HG03354 (cell line): Measurements from ENCODE around the gene GNB3.

ENCODE experiments used
- ATAC-seq: cut with Tn5 transposase; IDR thresholded peaks from one replicate; pipeline ENCODE4 v1.9.1; 2021; ENCODE audit warnings: mild to moderate bottlenecking; ENCODE audit not compliant: unreplicated experiment, poor library complexity, severe bottlenecking

The GNB3 gene

DNA sequence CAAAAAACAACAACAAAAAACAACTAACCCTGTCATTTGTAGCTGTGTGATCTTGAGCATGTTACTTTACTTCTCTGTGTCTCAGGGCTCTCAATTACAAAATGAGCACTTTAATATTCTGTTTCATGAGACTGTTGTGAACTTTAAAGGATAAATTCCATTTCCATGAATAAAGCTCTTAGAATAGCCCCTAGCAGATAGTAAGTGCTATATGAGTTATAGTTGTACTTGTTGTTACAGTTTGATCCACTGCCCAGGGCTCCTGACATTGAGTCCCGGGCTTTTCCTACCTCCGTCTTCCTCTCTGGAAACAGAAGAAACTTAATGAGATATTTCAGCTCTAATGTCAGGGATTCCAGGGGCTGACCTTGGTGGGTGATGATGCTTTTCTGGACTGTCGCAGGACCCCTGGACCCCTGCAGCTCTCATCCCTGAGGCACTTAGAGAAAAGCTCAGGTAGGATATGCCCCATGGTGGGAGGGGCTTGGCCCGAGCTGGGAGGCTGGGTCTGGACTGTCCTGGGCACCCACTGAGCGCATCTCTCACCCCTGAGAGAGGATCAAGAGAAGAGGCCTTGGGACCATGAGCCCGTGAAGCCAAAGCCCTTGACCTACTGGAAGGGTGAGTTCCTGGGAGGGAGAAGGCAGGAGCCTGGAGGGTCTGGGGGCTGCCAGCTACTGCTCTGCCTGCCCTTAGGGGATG is 7.4 kb upstream of the GNB3 start:
- no peak for ATAC-seq

DNA sequence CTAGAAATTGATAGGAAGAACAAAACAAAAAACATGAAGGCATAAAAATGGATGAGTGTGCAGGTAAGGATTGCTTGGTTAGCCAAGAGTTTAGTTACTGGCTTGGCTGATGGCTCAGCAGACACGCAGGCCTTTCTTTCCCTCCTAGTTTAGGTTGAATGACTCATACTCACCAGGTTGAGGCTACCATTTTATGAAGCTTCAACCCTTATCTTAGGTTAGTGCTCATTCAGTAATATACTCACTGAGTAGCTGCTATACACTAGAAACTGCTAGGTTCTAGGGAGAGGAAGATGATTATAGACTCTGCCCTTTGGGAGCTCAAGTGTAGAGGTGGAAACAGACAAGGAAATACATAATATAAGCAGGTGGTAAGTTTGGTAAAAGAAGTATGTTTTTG is 6.5 kb upstream of the GNB3 start:
- ATAC-seq: no peak

DNA sequence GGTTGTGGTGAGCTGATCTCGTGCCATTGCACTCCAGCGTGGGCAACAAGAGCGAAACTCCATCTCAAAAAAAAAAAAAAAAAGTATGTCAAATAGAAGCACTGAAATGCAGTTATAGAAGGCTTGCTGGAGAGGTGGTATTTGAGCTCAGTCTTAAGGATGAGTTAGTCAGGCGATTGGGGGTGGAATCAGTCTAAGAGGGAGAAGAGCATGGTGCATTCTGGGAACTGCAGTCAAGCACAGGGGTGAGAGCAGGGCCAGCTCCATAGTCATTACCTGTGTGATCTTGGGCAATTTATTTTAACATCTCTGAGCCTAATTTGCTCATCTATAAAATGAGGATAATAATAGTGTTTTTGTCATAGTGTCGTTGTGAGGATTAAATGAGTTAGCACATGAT is 5.9 kb upstream of the GNB3 start:
- no peak for ATAC-seq

DNA sequence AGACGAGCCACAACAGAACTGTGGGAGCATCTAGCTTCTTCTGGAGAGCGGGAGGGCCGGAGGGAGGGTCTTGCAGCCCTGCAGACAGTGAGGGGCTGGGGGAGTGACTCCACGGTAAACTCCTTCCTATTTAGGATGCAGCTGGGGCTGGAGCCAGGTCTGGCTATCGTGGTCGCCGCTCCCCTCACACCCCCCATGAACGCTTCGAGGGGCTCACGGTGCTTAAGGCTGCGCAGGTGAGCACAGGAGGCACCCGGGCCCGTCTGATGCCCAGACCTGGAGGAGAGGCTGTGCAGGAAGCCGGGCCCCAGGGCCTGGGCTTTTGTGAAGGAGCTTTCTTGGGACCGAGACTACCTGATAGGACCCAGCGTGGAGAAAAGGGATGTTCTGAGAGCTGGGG is 3.9 kb upstream of the GNB3 start:
- no peak for ATAC-seq

DNA sequence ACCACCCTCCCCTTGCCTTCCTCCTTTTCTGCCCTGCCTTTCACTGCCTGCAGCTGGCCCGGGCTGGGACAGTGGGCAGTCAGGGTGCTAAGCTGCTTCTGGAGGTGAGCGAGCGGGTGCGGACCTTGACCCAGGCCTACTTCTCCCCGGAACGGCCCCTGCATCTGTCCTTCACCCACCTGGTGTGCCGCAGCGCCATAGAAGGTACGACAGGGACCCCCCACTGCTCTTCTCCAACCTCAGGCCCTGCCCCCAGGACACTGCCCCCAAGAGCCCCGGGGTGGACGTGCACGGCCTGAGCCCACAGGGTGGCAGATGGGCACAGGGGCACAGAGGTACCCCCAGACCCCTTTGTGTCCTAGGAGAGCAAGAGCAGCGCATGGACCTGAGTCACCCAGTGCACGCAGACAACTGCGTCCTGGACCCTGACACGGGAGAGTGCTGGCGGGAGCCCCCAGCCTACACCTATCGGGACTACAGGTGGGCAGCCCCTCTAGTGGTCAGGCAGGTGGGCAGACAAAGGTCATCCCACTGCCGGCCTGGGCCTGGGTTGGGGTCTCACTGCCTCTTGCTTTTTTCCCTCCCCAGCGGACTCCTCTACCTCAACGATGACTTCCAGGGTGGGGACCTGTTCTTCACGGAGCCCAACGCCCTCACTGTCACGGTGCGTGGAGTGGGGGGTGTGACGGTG is 3.2 kb upstream of the GNB3 start:
- no peak for ATAC-seq

DNA sequence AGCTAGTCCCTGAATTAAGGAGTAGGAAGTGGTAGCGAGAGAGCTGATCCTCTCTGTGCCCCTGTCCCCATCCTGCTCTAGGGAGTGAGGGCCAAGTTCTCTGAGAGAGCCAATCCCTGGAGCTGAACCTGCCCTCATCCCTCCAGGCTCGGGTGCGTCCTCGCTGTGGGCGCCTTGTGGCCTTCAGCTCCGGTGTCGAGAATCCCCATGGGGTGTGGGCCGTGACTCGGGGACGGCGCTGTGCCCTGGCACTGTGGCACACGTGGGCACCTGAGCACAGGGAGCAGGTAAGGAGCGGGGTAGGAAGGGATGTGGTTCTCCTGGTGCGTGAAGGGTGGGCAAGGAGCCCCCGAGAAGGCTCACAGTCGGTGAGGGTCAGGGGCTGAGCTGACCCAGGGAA is 1.9 kb upstream of the GNB3 start:
- no peak for ATAC-seq

DNA sequence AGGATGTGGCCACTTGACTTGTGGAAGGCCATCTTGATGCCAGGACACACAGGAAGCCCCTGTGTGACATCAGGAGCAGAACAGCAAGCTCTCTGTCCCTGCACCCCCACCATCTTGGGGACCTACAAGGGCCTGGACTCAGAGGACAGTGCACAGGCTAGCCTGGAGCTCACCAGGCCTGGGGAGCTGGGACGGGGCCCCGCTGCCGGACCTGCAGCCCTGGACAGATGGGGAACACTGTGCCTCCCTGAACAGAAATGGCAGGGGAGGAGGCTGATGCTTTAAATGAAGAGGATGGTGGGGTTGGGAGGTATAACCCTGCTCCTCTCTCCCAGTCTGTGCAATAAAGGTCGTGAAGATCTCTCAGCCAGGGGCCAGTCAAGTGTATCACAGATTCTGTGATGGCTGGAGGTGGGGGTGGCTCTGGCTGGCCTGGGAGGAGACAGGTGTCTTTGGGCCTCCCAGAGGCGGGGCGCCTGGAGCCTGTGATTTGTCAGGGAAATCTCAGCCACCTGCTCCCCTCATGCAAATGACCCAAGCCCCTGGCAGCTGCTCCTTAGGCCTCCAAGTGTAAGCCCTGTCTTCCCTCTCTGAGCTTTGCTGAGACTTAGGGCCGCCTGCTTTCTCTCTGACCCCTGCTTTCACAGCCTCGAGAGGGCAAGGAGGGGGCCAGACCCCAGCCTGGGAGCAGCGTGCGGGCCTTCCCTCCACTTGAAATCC is 1.1 kb upstream of the GNB3 start:
- peak; percentile 89 for ATAC-seq

DNA sequence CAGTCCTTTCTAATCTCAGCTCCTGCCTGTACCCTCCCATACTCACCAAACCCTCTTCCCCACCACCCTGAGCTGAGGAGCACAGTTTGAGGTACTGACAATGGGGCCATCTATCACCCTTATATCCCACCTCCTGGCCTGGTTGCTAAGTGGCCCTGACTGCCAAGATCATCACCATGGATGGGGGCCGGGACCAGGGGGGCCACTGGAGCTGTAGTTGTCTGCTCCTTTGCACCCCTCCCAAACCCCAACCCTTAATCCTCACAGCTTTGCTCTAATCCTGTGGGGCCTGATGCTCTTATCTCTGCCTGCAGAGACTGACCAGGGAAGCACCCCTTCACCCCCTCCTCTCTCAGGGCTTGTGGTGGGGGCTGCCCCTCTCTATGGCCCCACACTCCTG is 395 bp upstream of the GNB3 start:
- no peak for ATAC-seq

DNA sequence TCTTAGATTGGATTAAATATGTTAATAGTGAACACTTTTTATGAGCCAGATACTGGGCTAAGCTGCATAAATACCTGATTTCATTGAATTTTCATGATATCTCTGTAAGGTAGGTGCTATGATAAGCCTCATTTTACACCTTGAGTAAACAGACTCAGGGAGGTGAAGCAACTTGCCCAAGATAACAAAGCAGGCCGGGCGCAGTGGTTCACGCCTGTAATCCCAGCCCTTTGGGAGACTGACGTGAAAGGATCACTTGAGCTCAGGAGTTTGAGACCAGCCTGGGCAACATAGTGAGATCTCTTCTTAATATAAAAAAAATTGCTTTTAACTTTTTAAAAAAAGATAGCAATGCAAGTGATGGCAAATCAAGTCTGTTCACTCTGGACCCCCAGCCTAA is 1.4 kb downstream of the GNB3 start:
- no peak for ATAC-seq

DNA sequence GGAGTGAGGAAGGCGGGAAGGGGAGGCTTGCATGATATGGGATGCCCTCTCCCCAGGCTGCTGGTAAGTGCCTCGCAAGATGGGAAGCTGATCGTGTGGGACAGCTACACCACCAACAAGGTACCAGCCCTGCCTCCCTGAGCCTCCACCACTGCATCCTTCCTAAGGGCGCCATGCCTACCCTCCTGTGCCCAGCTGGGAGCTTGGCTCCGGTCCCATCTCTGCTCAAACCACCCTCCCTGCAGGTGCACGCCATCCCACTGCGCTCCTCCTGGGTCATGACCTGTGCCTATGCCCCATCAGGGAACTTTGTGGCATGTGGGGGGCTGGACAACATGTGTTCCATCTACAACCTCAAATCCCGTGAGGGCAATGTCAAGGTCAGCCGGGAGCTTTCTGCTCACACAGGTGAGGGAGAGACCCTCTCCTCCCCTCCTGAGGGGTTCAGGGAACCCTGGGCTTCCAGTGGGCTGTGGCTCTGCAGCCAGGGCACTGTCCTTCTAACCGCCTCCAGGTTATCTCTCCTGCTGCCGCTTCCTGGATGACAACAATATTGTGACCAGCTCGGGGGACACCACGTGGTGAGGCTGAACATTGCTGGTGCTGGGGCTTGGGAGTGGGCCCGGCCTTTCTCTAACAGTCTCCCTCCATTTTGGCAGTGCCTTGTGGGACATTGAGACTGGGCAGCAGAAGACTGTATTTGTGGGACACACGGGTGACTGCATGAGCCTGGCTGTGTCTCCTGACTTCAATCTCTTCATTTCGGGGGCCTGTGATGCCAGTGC is 2.6 kb downstream of the GNB3 start:
- ATAC-seq: no peak

DNA sequence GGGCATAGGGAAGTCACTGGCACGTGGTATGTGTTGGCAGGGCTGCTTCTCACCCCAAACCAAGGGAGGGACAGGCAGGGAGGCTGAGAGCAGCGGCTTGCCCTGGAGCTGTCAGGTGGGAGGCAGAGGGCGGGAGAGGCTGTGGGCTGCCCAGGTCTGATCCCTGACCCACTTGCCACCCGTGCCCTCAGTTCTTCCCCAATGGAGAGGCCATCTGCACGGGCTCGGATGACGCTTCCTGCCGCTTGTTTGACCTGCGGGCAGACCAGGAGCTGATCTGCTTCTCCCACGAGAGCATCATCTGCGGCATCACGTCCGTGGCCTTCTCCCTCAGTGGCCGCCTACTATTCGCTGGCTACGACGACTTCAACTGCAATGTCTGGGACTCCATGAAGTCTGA is 4.7 kb downstream of the GNB3 start:
- ATAC-seq: no peak

DNA sequence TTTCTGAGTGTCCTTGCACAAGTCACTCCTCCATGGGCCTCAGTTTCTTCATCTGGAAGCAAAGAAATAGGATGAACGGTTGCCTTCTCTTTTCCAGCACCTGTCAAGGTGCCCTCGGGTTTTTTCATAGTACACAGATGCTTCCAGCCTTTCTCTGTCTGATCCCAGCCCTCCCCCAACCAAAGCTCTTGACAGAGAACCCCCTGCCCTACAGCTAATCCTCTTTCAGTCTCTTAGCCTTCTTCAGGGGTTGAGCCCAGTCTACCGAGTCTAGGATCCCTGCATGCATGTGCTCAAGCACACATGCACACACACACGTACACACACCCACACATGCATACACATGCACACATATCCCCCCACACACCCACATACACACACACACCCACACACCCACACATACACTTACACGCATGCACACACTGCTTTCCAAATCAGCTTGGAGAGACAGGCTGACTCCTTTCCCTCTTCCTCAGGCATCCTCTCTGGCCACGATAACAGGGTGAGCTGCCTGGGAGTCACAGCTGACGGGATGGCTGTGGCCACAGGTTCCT is 5.7 kb downstream of the GNB3 start:
- ATAC-seq: no peak

DNA sequence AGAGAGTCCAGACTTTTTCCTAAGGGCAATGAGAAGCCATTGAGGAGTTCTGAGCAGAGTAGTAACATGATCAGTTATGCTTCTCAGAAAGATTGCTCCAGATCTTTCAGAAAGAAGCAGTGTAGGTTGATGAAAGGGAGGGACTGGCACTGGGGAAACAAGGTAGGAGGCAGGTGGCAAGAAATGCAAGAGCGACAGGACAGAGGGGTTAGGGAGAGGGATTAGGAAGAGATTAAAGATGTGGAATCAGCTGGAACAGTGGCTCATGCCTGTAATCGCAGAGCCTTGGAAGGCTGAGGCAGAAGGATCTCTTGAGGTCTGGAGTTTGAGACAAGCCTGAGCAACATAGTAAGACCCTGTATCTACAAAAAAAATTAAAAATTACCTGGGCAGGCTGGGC is 7.0 kb downstream of the GNB3 start:
- ATAC-seq: no peak

DNA sequence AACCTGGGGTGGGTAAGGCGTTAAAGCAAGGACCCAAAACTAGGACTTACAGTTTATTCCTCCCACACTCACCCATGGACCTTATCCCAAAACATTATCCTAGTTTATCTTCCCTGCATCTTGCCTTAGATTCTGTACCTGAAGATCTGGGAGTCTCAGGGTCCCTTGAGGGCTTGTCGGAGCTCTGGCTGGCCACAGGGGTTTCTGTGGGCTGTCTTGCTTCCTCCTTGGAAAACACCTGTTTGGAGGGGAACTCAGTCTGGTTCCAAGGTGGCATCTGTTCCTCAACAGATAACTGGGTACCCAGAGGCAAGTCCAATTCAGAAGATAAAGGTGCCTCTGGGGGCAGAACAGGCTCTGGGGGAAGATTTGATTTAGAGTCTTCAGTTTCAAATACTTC is 8.7 kb downstream of the GNB3 start:
- ATAC-seq: no peak

DNA sequence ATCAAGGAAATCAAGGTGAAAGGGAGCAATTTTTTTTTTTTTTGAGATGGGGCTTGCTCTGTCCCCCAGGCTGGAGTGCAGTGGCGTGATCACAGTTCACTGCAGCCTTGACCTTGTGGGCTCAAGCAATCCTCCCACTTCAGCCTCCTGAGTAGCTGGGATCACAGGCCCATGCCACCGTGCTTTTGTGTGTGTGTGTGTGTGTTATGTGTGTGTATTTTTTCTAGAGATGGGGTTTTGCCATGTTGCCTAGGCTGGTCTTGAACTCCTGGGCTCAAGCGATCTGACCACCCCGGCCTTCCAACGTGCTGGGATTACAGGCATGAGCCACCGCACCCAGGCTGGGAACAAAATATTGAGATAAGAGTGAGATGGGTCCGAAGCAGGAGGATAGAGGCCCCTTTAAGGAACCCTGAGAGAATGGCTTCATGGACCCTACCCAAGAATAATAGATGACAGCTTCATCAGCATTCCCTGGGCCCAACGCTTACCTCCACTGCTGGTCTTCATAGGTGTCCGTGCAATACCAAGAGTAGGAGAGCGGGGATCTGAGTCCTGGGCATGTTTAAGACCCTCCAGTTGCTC is 9.3 kb downstream of the GNB3 start:
- ATAC-seq: no peak

DNA sequence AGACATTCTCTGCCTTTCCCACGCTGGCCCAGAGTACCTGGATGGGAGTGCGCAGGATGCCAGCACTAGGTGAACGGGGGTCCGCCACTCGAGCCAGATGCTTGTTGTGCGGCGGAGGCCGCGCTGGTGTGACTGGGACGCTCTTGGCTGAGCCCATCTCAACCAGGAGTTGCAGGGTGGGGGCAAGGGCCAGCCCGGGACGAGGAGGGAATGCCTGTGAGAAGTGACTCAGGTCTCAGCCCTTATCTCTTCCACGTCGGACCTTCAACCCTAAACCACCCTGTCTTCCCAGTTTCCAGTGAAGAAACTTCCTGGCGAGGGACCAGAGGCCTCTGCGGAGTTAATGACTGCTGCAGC is 10.0 kb downstream of the GNB3 start:
- no peak for ATAC-seq

DNA sequence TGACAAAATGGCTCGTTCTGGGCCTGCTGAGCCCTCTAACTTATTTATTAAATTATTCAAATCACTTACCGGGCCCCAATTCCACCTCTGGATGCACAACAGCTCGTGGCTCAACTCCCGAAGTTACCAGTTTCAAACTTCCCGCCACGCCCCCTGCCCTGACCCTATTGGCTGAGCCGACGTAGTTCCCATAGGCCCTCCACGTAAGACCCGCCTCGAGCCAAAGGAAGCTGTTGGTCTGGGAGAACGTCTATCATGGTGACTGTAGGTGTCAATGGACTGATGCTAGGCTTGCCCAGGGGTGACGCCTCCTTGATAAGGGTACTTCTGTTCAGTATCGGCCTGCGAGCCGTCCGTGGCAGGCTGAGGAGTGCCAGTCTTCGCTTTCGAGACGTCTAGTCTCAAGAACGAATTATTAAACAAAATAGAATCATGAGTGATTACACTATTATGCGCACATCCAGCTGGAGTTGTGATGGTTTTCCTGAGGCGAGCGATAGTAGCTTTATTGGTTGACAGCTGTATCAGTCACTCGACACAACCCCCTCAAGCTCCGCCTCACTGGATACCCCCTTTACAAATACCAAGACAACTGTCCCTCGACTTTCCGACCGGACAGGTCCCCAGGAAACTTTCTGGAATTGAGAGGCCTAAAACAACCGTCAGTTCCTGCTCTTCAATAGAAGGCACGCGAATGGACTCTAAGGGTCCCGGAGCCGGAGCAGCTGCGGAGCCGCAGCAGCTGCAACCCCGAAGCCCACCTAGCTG is 10.6 kb downstream of the GNB3 start, which contains the start of gene CDCA3:
Gene CDCA3 (minus strand): TSS at position 134 of the 768 bp plus-strand sequence. CDS start 334 bp downstream, outside the sequence.
- peak; percentile 62 for ATAC-seq

DNA sequence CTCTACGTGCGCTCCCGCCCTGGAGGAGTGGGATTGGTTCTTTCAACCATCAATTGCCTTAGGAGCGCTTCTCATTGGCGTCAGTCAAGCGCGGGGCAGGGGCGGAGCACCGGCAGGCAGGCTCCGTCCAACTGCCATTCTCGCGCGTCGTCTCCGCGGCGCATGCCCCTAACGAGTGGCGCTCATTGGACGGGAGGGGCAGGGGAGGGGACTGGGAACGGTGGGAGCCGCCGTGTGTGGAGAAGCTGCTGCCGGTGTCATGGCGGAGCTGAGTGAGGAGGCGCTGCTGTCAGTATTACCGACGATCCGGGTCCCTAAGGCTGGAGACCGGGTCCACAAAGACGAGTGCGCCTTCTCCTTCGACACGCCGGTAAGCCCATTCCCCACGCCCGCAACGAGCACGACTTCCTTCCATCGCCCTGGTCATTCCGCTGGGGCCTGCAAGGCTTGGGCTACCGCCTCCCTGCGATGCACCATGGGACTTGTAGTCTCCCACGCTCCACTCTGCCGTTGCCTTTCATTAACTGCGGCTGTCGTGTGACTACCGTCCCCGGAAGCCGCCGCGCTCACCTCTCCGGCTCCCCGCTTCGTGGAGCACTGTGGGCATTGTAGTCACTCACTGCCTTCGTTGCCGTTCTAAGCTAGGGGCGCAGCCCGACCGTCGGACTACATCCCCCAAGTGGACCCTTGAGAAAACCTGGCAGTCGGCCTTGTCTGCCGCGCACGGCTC is 11.4 kb downstream of the GNB3 start, which contains the start of gene USP5:
Gene USP5 (plus strand): TSS at position 230 of the 730 bp plus-strand sequence. CDS start 30 bp downstream, at position 260.
- peak; percentile 79 for ATAC-seq
